PC-3 (cell line): Measurements from ENCODE around the gene TP53RK. TPM values are rescaled to one million over a fixed set of nuclear protein-coding genes. Genes with fewer than 3 reads are reported as not detected.

ENCODE experiments used
- ATAC-seq: fragments of 200-7000 bp; cut with Tn5 transposase; 2 replicates; pipeline ENCODE4 v1.9.1; 2020; ENCODE audit warnings: mild to moderate bottlenecking, moderate library complexity
- BruUV-seq: library from RNA; stranded (reverse); fragments of 400-500 nt; replicated peaks from 2 replicates; lab custom pipeline; 2021; lab: Mats Ljungman, UMichigan
- CTCF ChIA-PET: fragments of 300-600 bp; sonication (Branson Sonifier 250); formaldehyde crosslinking; loops from one replicate; lab custom pipeline; 2022; ENCODE audit warnings: antibody characterized with exemption; lab: Charles Lee
- POLR2A ChIA-PET: fragments of 300-600 bp; sonication (Branson Sonifier 250); formaldehyde crosslinking; loops from one replicate; lab custom pipeline; 2022; ENCODE audit warnings: antibody characterized with exemption; ENCODE audit not compliant: unreplicated experiment; lab: Charles Lee
- DNase-seq: peaks from one replicate; pipeline ENCODE4 v3.0.0-alpha.2; 2015
- H2AFZ ChIP-seq: fragments of 300-600 bp; sonication (generic); 2 replicates; pipeline ENCODE4 v1.6.0; 2016; ENCODE audit warnings: antibody characterized with exemption, low read length
- H3F3A ChIP-seq: fragments of 300-600 bp; sonication (generic); one replicate; pipeline ENCODE4 v1.6.0; 2017; ENCODE audit warnings: antibody characterized with exemption, low read length, control low read depth, mild to moderate bottlenecking; ENCODE audit not compliant: unreplicated experiment
- H3K27ac ChIP-seq: fragments of 300-600 bp; sonication (generic); 2 replicates; pipeline ENCODE4 v1.5.1; 2016; ENCODE audit warnings: mild to moderate bottlenecking, low read length
- H3K27me3 ChIP-seq: fragments of 300-600 bp; sonication (generic); 2 replicates; pipeline ENCODE4 v1.6.1; 2016; ENCODE audit warnings: low read length, mixed read lengths
- H3K36me3 ChIP-seq: fragments of 300-600 bp; sonication (generic); 2 replicates; pipeline ENCODE4 v1.6.1; 2016; ENCODE audit warnings: low read depth, mixed run types, low read length, mixed read lengths
- H3K4me1 ChIP-seq: fragments of 300-600 bp; sonication (generic); 2 replicates; pipeline ENCODE4 v1.5.1; 2016; ENCODE audit warnings: low read length; ENCODE audit not compliant: insufficient read depth
- H3K4me2 ChIP-seq: fragments of 300-600 bp; sonication (generic); 2 replicates; pipeline ENCODE4 v1.6.0; 2016; ENCODE audit warnings: low read length
- H3K4me3 ChIP-seq: fragments of 300-600 bp; sonication (generic); 2 replicates; pipeline ENCODE4 v1.5.1; 2016; ENCODE audit warnings: mild to moderate bottlenecking, low read length, mixed read lengths
- H3K79me2 ChIP-seq: fragments of 300-600 bp; sonication (generic); 2 replicates; pipeline ENCODE4 v1.6.1; 2017; ENCODE audit warnings: low read length, mixed read lengths
- H3K9ac ChIP-seq: fragments of 300-600 bp; sonication (generic); 2 replicates; pipeline ENCODE4 v1.6.0; 2016; ENCODE audit warnings: mild to moderate bottlenecking, low read length
- H3K9me2 ChIP-seq: fragments of 300-600 bp; sonication (generic); replicated peaks from 2 replicates; pipeline ENCODE4 v1.6.1; 2016; ENCODE audit warnings: mixed run types, low read length, mixed read lengths
- H3K9me3 ChIP-seq: fragments of 300-600 bp; sonication (generic); 2 replicates; pipeline ENCODE4 v1.6.1; 2016; ENCODE audit warnings: low read length, mixed read lengths
- H4K20me1 ChIP-seq: fragments of 300-600 bp; sonication (generic); 2 replicates; pipeline ENCODE4 v1.6.1; 2016; ENCODE audit warnings: low read length, mixed read lengths
- EZH2 ChIP-seq: fragments of 300-600 bp; sonication (generic); IDR thresholded peaks from one replicate; pipeline ENCODE4 v1.6.1; 2017; ENCODE audit warnings: antibody characterized with exemption, mild to moderate bottlenecking, low read length; ENCODE audit not compliant: unreplicated experiment
- EZH2phosphoT487 ChIP-seq: fragments of 300-600 bp; sonication (generic); IDR thresholded peaks from 2 replicates; pipeline ENCODE4 v1.6.1; 2018; ENCODE audit warnings: mild to moderate bottlenecking, antibody characterized with exemption, low read length, borderline replicate concordance
- intact Hi-C: fragments of 100-400 bp; cut with micrococcal nuclease; formaldehyde crosslinking; loops from 2 replicates; pipeline ENCODE4 v1.9.0; 2023
- total RNA-seq: library from RNA; depleted of rRNA; stranded (reverse); fragments of >200 nt; gene quantifications from 2 replicates; pipeline ENCODE4 v1.2.3, GENCODE V29; 2014
- TF ChIP-seq, protein P1 (sequence below): fragments of 300-600 bp; sonication (generic); conservative IDR thresholded peaks from 2 replicates; pipeline ENCODE4 v1.5.1; 2017; ENCODE audit warnings: antibody characterized with exemption, low read depth, mild to moderate bottlenecking, low read length

TP53RK gene
- total RNA-seq, 1 experiment from 2014 or later: 41.4 TPM

DNA sequence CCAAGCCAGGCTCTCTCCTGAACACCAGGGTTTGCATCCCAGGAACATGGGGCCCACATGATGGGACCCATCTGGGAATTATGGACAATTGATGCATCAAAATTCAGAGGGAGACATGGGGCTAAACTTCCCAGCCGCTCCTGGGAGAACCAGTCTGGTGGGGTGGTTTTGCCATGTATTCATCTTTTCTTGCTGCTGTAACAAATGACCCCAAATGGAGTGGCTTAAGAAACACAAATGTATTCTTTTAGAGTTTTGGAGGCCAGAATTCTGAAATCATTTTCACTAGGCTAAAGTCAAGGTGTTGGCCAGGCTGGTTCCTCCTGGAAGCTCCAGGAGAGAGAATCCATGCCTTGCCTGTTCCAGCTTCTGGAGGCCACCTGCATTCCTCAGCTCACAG lies 44.5 kb downstream of the TP53RK start:
- Histone ChIP-seq H3K4me1 (no peaks in the 10 kb centered on the region), H3K27me3 (peaks cover 41% of the 10 kb centered on the region), H3K9ac (no peak overlapping the region), H3K79me2 (no peaks in the 10 kb centered on the region), H4K20me1 (no peaks in the 10 kb centered on the region), H3K4me2 (no peak overlapping the region), H3K9me3 (no peaks in the 10 kb centered on the region), H3K36me3 (no peaks in the 10 kb centered on the region), H2AFZ (no peak overlapping the region), H3F3A (no peaks in the 10 kb centered on the region), H3K27ac (no peak overlapping the region), H3K9me2 (no peaks in the 10 kb centered on the region), H3K4me3 (no peak overlapping the region)
- DNase-seq: no peak
- ChIA-PET CTCF (no interaction called here), POLR2A (no interaction called here)
- ATAC-seq: no peak
- no TSS peak for BruUV-seq
- TF ChIP-seq, protein P1, sequence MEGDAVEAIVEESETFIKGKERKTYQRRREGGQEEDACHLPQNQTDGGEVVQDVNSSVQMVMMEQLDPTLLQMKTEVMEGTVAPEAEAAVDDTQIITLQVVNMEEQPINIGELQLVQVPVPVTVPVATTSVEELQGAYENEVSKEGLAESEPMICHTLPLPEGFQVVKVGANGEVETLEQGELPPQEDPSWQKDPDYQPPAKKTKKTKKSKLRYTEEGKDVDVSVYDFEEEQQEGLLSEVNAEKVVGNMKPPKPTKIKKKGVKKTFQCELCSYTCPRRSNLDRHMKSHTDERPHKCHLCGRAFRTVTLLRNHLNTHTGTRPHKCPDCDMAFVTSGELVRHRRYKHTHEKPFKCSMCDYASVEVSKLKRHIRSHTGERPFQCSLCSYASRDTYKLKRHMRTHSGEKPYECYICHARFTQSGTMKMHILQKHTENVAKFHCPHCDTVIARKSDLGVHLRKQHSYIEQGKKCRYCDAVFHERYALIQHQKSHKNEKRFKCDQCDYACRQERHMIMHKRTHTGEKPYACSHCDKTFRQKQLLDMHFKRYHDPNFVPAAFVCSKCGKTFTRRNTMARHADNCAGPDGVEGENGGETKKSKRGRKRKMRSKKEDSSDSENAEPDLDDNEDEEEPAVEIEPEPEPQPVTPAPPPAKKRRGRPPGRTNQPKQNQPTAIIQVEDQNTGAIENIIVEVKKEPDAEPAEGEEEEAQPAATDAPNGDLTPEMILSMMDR: no peak
- TF ChIP-seq EZH2: no peak
- TF ChIP-seq EZH2phosphoT487: no peak
- intact Hi-C loops: no loop called here

DNA sequence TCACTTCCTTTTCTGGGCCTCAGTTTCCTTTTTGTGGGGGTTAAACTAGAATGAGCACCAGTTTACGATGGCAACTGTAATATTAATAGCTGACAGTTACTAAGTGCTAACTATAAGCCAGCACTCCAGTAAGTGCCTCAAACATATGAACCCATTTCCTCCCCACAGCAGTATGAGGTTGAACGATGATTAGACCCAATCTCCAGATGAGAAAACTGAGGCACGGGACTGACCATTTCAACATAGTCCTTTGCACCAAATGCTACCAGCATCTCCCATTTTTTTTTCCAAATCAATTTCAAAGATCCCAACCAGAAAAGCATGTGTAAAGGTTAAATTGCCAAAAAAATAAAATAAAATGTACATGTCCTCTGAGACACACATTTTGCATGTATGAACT lies 45.1 kb downstream of the TP53RK start:
- Histone ChIP-seq H3K9ac (no peak overlapping the region), H3K9me2 (no peaks in the 10 kb centered on the region), H3K4me1 (no peaks in the 10 kb centered on the region), H3K79me2 (no peaks in the 10 kb centered on the region), H3K27ac (no peak overlapping the region), H3K4me3 (no peak overlapping the region), H3K36me3 (no peaks in the 10 kb centered on the region), H4K20me1 (no peaks in the 10 kb centered on the region), H3K4me2 (no peak overlapping the region), H3F3A (no peaks in the 10 kb centered on the region), H2AFZ (no peak overlapping the region), H3K9me3 (no peaks in the 10 kb centered on the region), H3K27me3 (peaks cover 39% of the 10 kb centered on the region)
- BruUV-seq: no TSS peak
- DNase-seq: no peak
- no peak for ATAC-seq
- POLR2A ChIA-PET: no interaction called here
- CTCF ChIA-PET: no interaction called here
- intact Hi-C loops: no loop called here
- TF ChIP-seq, protein P1: no peak
- no peak for TF ChIP-seq EZH2phosphoT487
- no peak for TF ChIP-seq EZH2

DNA sequence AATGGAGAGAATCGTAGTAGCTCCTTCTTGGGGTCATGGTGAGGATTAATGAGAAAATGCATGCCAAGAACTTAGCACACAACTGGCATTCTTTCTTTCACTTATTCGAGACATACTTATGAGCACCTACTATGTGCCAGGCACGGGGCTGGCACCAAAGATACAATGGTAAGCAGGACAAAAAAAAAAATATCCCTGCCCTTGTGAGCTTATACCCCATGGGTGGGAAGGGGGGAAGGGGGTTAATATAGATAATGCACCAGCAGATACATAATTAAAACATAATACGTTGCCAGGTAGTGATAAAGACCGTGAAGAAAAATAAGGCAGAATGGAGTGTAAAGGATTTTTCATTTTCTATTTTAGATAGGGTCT lies 46.3 kb downstream of the TP53RK start:
- DNase-seq: no peak
- CTCF ChIA-PET: no interaction called here
- no peak for ATAC-seq

More for the DNA sequence above, 46.3 kb downstream of the TP53RK start:
- Histone ChIP-seq H3K9ac (no peak overlapping the region), H3K4me1 (no peaks in the 10 kb centered on the region), H3K79me2 (no peaks in the 10 kb centered on the region), H3K4me2 (no peak overlapping the region), H3K36me3 (no peaks in the 10 kb centered on the region), H3K4me3 (no peak overlapping the region), H3F3A (no peaks in the 10 kb centered on the region), H4K20me1 (no peaks in the 10 kb centered on the region), H3K27ac (no peak overlapping the region), H3K27me3 (peaks cover 32% of the 10 kb centered on the region), H3K9me3 (no peaks in the 10 kb centered on the region), H3K9me2 (no peaks in the 10 kb centered on the region), H2AFZ (no peak overlapping the region)
- intact Hi-C loops: no loop called here
- no peak for TF ChIP-seq EZH2phosphoT487
- TF ChIP-seq EZH2: no peak
- TF ChIP-seq, protein P1: no peak
- no TSS peak for BruUV-seq
- POLR2A ChIA-PET: no interaction called here
